H1 (cell line): ENCODE data around the gene KLHL15. TPM values are rescaled to one million over a fixed set of nuclear protein-coding genes. Genes with fewer than 3 reads are reported as not detected.

ENCODE experiments used
- ASH2L ChIP-seq: fragments of 200-600, 300-600 bp; sonication (generic); IDR thresholded peaks from one replicate; pipeline ENCODE4 v1.7.1; 2017; ENCODE audit warnings: low read length
- CREB1 ChIP-seq: IDR thresholded peaks from 2 replicates; pipeline ENCODE4 v1.6.1; 2012; ENCODE audit warnings: inconsistent platforms
- FOSL1 ChIP-seq: IDR thresholded peaks from 2 replicates; pipeline ENCODE4 v1.6.1; 2011; ENCODE audit warnings: mild to moderate bottlenecking, low read depth, low read length, moderate library complexity; ENCODE audit not compliant: insufficient read depth
- GTF2F1 ChIP-seq: IDR thresholded peaks from 2 replicates; pipeline ENCODE4 v1.6.1; 2012; ENCODE audit warnings: low read depth, low read length, improper control_type of control experiment, borderline replicate concordance
- JUND ChIP-seq: IDR thresholded peaks from 2 replicates; pipeline ENCODE4 v1.6.1; 2011; ENCODE audit warnings: mild to moderate bottlenecking, improper control_type of control experiment, low read length
- PHF8 ChIP-seq: fragments of 200-600 bp; sonication (generic); conservative IDR thresholded peaks from 2 replicates; pipeline ENCODE4 v1.7.1; 2012; ENCODE audit warnings: low read depth, mild to moderate bottlenecking, inconsistent platforms, low read length, moderate library complexity
- POLR2A ChIP-seq, 2 experiments: IDR thresholded peaks; 1 replicate in 1 of 2; 2 replicates in 1 of 2; pipeline ENCODE4 v1.6.1; 2011; ENCODE audit warnings: low read depth in 2 of 2, low read length in 2 of 2, mild to moderate bottlenecking in 2 of 2; ENCODE audit errors: control extremely low read depth in 1 of 2
- POLR2AphosphoS5 ChIP-seq: IDR thresholded peaks from 2 replicates; pipeline ENCODE4 v1.6.1; 2011; ENCODE audit warnings: low read depth, low read length
- RAD21 ChIP-seq, 2 experiments: IDR thresholded peaks in 1 of 2; conservative IDR thresholded peaks in 1 of 2; 2 replicates each; pipeline ENCODE4 v1.6.1; 2011; ENCODE audit warnings: low read depth in 2 of 2, low read length in 2 of 2, improper control_type of control experiment in 1 of 2, inconsistent platforms in 1 of 2, mild to moderate bottlenecking in 1 of 2, moderate library complexity in 1 of 2
- SRF ChIP-seq: IDR thresholded peaks from 2 replicates; pipeline ENCODE4 v1.6.1; 2011; ENCODE audit warnings: mild to moderate bottlenecking, low read depth, low read length, moderate library complexity
- polyA plus RNA-seq, 7 experiments: library from polyadenylated mRNA; depleted of rRNA in 3 of 7; stranded (reverse) in 5 of 7; unstranded in 2 of 7; fragments of >200 nt in 5 of 7; fragments of 200-250 nt in 2 of 7; gene quantifications; 1 replicate in 5 of 7; 2 replicates in 1 of 7; 4 replicates in 1 of 7; pipeline versions ENCODE4 v1.2.1 to v1.2.3, GENCODE V29; 2011 to 2013; ENCODE audit warnings: missing spikeins in 2 of 7, mixed read lengths in 2 of 7
- total RNA-seq: library from RNA; stranded (reverse); fragmentation: NEBNext Ultra II Directional; extraction: Animal tissue kit (Norgen Biotek cat#: 25700); gene quantifications from 2 replicates; pipeline ENCODE4 v1.2.1, GENCODE V29; 2021
- TF ChIP-seq, protein P1 (sequence below), 3 experiments: IDR thresholded peaks; 1 replicate in 2 of 3; 2 replicates in 1 of 3; pipeline versions ENCODE4 v1.5.1 to v1.6.1; 2011; ENCODE audit warnings: low read length in 3 of 3, mild to moderate bottlenecking in 3 of 3, inconsistent platforms in 2 of 3, low read depth in 1 of 3, moderate library complexity in 1 of 3; ENCODE audit not compliant: insufficient read depth in 1 of 3; ENCODE audit errors: control extremely low read depth in 1 of 3
- TF ChIP-seq, protein P2 (sequence below): IDR thresholded peaks from 2 replicates; pipeline ENCODE4 v1.6.1; 2012; ENCODE audit warnings: inconsistent platforms

KLHL15 gene
- total and polyA plus RNA-seq, 2 of the 8 experiments (the other 6 are each of a cell fraction or from before 2014, with no cell fraction given) = 3.7 to 8.9 TPM

DNA sequence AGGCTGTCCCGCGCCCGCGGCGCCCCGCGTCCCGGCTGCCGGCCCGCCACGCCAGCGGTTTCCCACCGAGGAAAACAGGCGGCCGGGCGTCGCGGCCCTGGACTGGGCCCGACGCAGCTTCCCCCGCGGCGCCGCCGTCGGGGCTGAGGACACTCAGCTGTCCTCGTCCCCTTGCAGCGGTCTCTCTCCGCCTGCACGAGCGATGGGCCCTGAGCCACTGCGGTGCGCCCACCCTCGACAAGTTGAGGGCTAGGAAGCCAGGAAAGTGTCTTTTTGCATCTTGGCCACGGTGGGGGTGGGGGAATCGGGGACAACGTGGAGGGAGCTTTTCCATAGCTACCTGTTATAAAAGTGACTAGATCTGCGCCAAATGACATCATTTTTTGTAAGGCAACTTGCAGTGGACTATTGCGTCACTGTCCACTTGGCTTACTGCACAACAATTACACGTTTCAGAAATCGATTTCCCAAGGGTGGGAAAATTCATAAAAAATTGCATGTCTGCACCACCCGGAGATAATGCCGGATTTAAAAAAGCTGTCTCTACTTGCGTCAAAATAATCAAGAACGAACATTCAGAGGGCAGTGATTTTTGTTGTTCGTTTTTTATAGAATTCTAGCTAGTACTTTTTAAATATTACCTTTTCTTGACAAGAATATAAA is 1.1 kb downstream of the KLHL15 start (continued):
- TF ChIP-seq RAD21 (IDR thresholded peaks at IDR 0.05 in 1 of 2, conservative IDR thresholded peaks at IDR 0.05 in 1 of 2; ENCODE audit: low read depth in 2 of 2, low read length in 2 of 2) (no peak), POLR2AphosphoS5 (peak; percentile 32; the same call in 1 of the 2 replicates), ASH2L (peak; percentile 18), GTF2F1 (no peak), POLR2A (IDR thresholded peaks at IDR 0.05; ENCODE audit: control extremely low read depth in 1 of 2, low read depth in 2 of 2, low read length in 2 of 2) (peak; percentile 42 to 44), PHF8 (peak; percentile 61), SRF (no peak), JUND (no peak), CREB1 (0 out of 2 replicates have a peak, but pooled peaks have one; percentile 13), FOSL1 (no peak)
- TF ChIP-seq, protein P1, sequence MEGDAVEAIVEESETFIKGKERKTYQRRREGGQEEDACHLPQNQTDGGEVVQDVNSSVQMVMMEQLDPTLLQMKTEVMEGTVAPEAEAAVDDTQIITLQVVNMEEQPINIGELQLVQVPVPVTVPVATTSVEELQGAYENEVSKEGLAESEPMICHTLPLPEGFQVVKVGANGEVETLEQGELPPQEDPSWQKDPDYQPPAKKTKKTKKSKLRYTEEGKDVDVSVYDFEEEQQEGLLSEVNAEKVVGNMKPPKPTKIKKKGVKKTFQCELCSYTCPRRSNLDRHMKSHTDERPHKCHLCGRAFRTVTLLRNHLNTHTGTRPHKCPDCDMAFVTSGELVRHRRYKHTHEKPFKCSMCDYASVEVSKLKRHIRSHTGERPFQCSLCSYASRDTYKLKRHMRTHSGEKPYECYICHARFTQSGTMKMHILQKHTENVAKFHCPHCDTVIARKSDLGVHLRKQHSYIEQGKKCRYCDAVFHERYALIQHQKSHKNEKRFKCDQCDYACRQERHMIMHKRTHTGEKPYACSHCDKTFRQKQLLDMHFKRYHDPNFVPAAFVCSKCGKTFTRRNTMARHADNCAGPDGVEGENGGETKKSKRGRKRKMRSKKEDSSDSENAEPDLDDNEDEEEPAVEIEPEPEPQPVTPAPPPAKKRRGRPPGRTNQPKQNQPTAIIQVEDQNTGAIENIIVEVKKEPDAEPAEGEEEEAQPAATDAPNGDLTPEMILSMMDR (IDR thresholded peaks at IDR 0.05; ENCODE audit: control extremely low read depth in 1 of 3, insufficient read depth in 1 of 3, low read depth in 1 of 3, low read length in 3 of 3) = no peak
- TF ChIP-seq, protein P2, sequence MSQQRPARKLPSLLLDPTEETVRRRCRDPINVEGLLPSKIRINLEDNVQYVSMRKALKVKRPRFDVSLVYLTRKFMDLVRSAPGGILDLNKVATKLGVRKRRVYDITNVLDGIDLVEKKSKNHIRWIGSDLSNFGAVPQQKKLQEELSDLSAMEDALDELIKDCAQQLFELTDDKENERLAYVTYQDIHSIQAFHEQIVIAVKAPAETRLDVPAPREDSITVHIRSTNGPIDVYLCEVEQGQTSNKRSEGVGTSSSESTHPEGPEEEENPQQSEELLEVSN = peak; percentile 37; the same call in 1 of the 2 replicates
